CD14-positive monocyte (primary cell): ENCODE results near the gene SMARCE1. TPM values are rescaled to one million over a fixed set of nuclear protein-coding genes. Genes with fewer than 3 reads are reported as not detected.

Experiments
- DNase-seq, 3 donors: peaks; one replicate each; pipeline ENCODE4 v3.0.0-alpha.2; 2011 to 2022
- H2AFZ ChIP-seq: 2 replicates; pipeline ENCODE4 v1.6.0; 2012; ENCODE audit warnings: mild to moderate bottlenecking, low read depth, low read length, inconsistent platforms; ENCODE audit not compliant: insufficient read depth, poor library complexity, severe bottlenecking
- H3K27ac ChIP-seq, 2 donors: 1 replicate in 1 of 2; 2 replicates in 1 of 2; pipeline ENCODE4 v1.5.1; 2012 to 2013; ENCODE audit warnings: low read length in 2 of 2, control low read depth in 1 of 2, inconsistent platforms in 1 of 2, low read depth in 1 of 2, mild to moderate bottlenecking in 1 of 2
- H3K27me3 ChIP-seq, 2 donors: one replicate each; pipeline versions ENCODE4 v1.6.0 to v1.6.1; 2011 to 2013; ENCODE audit warnings: low read length in 2 of 2; ENCODE audit not compliant: control insufficient read depth in 2 of 2, insufficient read depth in 2 of 2
- H3K36me3 ChIP-seq, 2 donors: replicated peaks in 1 of 2; 1 replicate in 1 of 2; 2 replicates in 1 of 2; pipeline versions ENCODE4 v1.5.1 to v1.6.1; 2012 to 2013; ENCODE audit warnings: low read length in 2 of 2, control low read depth in 1 of 2, inconsistent platforms in 1 of 2, mild to moderate bottlenecking in 1 of 2; ENCODE audit not compliant: insufficient read depth in 2 of 2, control insufficient read depth in 1 of 2
- H3K4me1 ChIP-seq, 2 donors: 1 replicate in 1 of 2; 2 replicates in 1 of 2; pipeline versions ENCODE4 v1.5.1 to v1.6.1; 2012 to 2013; ENCODE audit warnings: low read length in 2 of 2, control low read depth in 1 of 2, inconsistent platforms in 1 of 2, mild to moderate bottlenecking in 1 of 2, moderate library complexity in 1 of 2; ENCODE audit not compliant: insufficient read depth in 2 of 2, control insufficient read depth in 1 of 2
- H3K4me2 ChIP-seq: replicated peaks from 2 replicates; pipeline ENCODE3; 2012; ENCODE audit warnings: low read length, moderate library complexity, mild to moderate bottlenecking; ENCODE audit not compliant: poor library complexity, severe bottlenecking; ENCODE audit errors: extremely low read depth
- H3K4me3 ChIP-seq, 3 experiments: fragments of 200-600 bp in 1 of 3; sonication (generic) in 1 of 3; replicated peaks in 1 of 3; 1 replicate in 2 of 3; 2 replicates in 1 of 3; pipeline ENCODE4 v1.5.1; 2011 to 2013; ENCODE audit warnings: low read length in 3 of 3, mild to moderate bottlenecking in 3 of 3, control low read depth in 2 of 3, low read depth in 2 of 3, inconsistent platforms in 1 of 3, moderate library complexity in 1 of 3
- H3K79me2 ChIP-seq: 2 replicates; pipeline ENCODE4 v1.6.0; 2012; ENCODE audit warnings: mild to moderate bottlenecking, control low read depth, inconsistent platforms, low read length, moderate library complexity; ENCODE audit not compliant: insufficient read depth
- H3K9ac ChIP-seq: 2 replicates; pipeline ENCODE4 v1.6.0; 2017; ENCODE audit warnings: low read length, mild to moderate bottlenecking; ENCODE audit not compliant: insufficient read depth, poor library complexity, severe bottlenecking
- H3K9me3 ChIP-seq, 2 donors: replicated peaks in 1 of 2; 1 replicate in 1 of 2; 2 replicates in 1 of 2; pipeline versions ENCODE4 v1.5.1 to v1.6.1; 2012 to 2013; ENCODE audit warnings: low read length in 2 of 2, control low read depth in 1 of 2; ENCODE audit not compliant: control insufficient read depth in 1 of 2, insufficient read depth in 1 of 2
- H4K20me1 ChIP-seq: 2 replicates; pipeline ENCODE4 v1.6.0; 2012; ENCODE audit warnings: mild to moderate bottlenecking, low read length, control low read depth, moderate library complexity; ENCODE audit not compliant: insufficient read depth
- H3K27ac Mint-ChIP-seq, 7 donors: one replicate each; pipeline ENCODE4 v1.8.0; 2020; ENCODE audit warnings: mild to moderate bottlenecking in 7 of 7, mixed read lengths in 7 of 7, moderate library complexity in 6 of 7, inconsistent platforms in 2 of 7
- H3K27me3 Mint-ChIP-seq, 3 donors: one replicate each; pipeline ENCODE4 v1.8.0; 2021 to 2022; ENCODE audit warnings: low read depth in 3 of 3, mild to moderate bottlenecking in 3 of 3, mixed read lengths in 3 of 3, moderate library complexity in 3 of 3, inconsistent platforms in 1 of 3
- H3K36me3 Mint-ChIP-seq, 2 donors: one replicate each; pipeline ENCODE4 v1.8.0; 2020; ENCODE audit warnings: mixed read lengths in 2 of 2, inconsistent platforms in 1 of 2, mild to moderate bottlenecking in 1 of 2
- H3K4me1 Mint-ChIP-seq: one replicate; pipeline ENCODE4 v1.8.0; 2020; ENCODE audit warnings: mild to moderate bottlenecking, mixed read lengths
- H3K4me3 Mint-ChIP-seq, 2 donors: one replicate each; pipeline ENCODE4 v1.8.0; 2020; ENCODE audit warnings: mild to moderate bottlenecking in 2 of 2, mixed read lengths in 2 of 2, moderate library complexity in 1 of 2
- H3K9me3 Mint-ChIP-seq, 7 donors: one replicate each; pipeline ENCODE4 v1.8.0; 2020 to 2022; ENCODE audit warnings: mixed read lengths in 7 of 7, mild to moderate bottlenecking in 6 of 7, moderate library complexity in 6 of 7, inconsistent platforms in 2 of 7
- WGBS: methylation state at CpG from one replicate; pipeline ENCODE4 v1.1.5; 2013; ENCODE audit warnings: missing lambda C conversion rate; ENCODE audit not compliant: insufficient coverage; 5-methylcytosine and 5-hydroxymethylcytosine counted together
- intact Hi-C, 2 donors: fragments of 100-400 bp; cut with micrococcal nuclease; formaldehyde crosslinking; loops; one replicate each; pipeline versions ENCODE4 v1.15.0 to v1.15.1; 2023
- polyA plus RNA-seq, 3 donors: library from polyadenylated mRNA; depleted of rRNA in 1 of 3; unstranded in 2 of 3; stranded (reverse) in 1 of 3; fragments of 300-500 nt in 2 of 3; fragments of >200 nt in 1 of 3; fragmentation: Illumina TruSeq in 2 of 3; gene quantifications; 1 replicate in 2 of 3; 2 replicates in 1 of 3; pipeline ENCODE4 v1.2.3, GENCODE V29; 2012 to 2021
- TF ChIP-seq, protein P1 (sequence below): fragments of 200-600 bp; IDR thresholded peaks from one replicate; pipeline ENCODE4 v1.8.0; 2022; ENCODE audit warnings: antibody characterized with exemption, mild to moderate bottlenecking

Gene SMARCE1
- polyA plus RNA-seq, 3 donors: 18.6 to 127 (median 119) TPM

GRCh38 chr17:40659911-40660310 lies 12.3 kb upstream of the SMARCE1 start:
- Mint-ChIP-seq H3K4me3 (peak overlapping the region in 1 of 2 donors; percentile 7), H3K27ac (no peak overlapping the region), H3K36me3 (no peaks in the 10 kb centered on the region), H3K9me3 (peaks cover 0 to 2% (median 0%) of the 10 kb centered on the region in 7 donors), H3K27me3 (peaks cover 33 to 54% (median 36%) of the 10 kb centered on the region in 3 donors), H3K4me1 (peaks cover 2% of the 10 kb centered on the region)
- Histone ChIP-seq H2AFZ (no peak overlapping the region), H3K27me3 (peaks cover 28 to 57% of the 10 kb centered on the region in 2 donors), H3K27ac (no peak overlapping the region), H3K4me2 (no peak overlapping the region), H3K79me2 (no peaks in the 10 kb centered on the region), H3K4me1 (no peaks in the 10 kb centered on the region), H3K4me3 (no peak overlapping the region), H3K36me3 (no peaks in the 10 kb centered on the region), H4K20me1 (no peaks in the 10 kb centered on the region), H3K9me3 (no peaks in the 10 kb centered on the region), H3K9ac (no peak overlapping the region)
- no peak for DNase-seq
- 89% methylated on average over 5 of the region's 7 CpGs for WGBS
- TF ChIP-seq, protein P1, sequence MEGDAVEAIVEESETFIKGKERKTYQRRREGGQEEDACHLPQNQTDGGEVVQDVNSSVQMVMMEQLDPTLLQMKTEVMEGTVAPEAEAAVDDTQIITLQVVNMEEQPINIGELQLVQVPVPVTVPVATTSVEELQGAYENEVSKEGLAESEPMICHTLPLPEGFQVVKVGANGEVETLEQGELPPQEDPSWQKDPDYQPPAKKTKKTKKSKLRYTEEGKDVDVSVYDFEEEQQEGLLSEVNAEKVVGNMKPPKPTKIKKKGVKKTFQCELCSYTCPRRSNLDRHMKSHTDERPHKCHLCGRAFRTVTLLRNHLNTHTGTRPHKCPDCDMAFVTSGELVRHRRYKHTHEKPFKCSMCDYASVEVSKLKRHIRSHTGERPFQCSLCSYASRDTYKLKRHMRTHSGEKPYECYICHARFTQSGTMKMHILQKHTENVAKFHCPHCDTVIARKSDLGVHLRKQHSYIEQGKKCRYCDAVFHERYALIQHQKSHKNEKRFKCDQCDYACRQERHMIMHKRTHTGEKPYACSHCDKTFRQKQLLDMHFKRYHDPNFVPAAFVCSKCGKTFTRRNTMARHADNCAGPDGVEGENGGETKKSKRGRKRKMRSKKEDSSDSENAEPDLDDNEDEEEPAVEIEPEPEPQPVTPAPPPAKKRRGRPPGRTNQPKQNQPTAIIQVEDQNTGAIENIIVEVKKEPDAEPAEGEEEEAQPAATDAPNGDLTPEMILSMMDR: no peak
- intact Hi-C loops: no loop called here

DNA sequence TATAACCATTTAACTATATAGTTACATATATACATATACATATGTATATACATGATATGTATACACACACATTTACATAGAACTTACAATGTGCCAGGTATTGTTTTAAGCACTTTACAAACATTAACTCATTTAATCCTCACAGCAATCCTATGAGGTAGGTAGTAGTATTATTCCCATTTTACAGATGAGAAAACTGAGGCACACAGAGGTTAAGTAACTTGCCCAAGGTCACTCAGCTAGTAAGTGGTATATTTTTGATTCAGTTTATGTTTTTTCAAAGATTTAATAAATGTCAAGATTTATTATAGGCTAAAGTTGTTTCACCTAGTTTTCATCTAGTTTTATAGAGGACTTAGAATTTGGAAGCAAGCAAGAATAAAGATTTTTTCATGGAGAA lies 10.8 kb upstream of the SMARCE1 start:
- Histone ChIP-seq H3K27me3 (peaks cover 15 to 50% of the 10 kb centered on the region in 2 donors), H3K9me3 (no peaks in the 10 kb centered on the region), H4K20me1 (no peaks in the 10 kb centered on the region), H2AFZ (no peak overlapping the region), H3K27ac (no peak overlapping the region), H3K9ac (no peak overlapping the region), H3K4me1 (no peaks in the 10 kb centered on the region), H3K4me2 (no peak overlapping the region), H3K4me3 (no peak overlapping the region), H3K36me3 (no peaks in the 10 kb centered on the region), H3K79me2 (no peaks in the 10 kb centered on the region)
- intact Hi-C loops: no loop called here
- DNase-seq: no peak
- H3K27ac Mint-ChIP-seq: no peak overlapping the region
- peaks cover 0 to 2% (median 0%) of the 10 kb centered on the region in 7 donors for H3K9me3 Mint-ChIP-seq
- H3K4me3 Mint-ChIP-seq: no peak overlapping the region
- TF ChIP-seq, protein P1: no peak
- H3K36me3 Mint-ChIP-seq: no peaks in the 10 kb centered on the region
- H3K4me1 Mint-ChIP-seq: no peaks in the 10 kb centered on the region
- peaks cover 23 to 44% (median 28%) of the 10 kb centered on the region in 3 donors for H3K27me3 Mint-ChIP-seq
